Heart right ventricle (tissue), 16 donors: Measurements from ENCODE around the gene CDC42SE2. TPM values are rescaled to one million over a fixed set of nuclear protein-coding genes. Genes with fewer than 3 reads are reported as not detected.

ENCODE experiments used
- ATAC-seq, 8 donors: fragments of 200-7000 bp; cut with Tn5 transposase; one replicate each; pipeline ENCODE4 v1.9.1; 2020; ENCODE audit warnings: mild to moderate bottlenecking in 8 of 8, moderate library complexity in 8 of 8, moderate number of reproducible peaks in 1 of 8
- DNase-seq, 2 donors: peaks; one replicate each; pipeline ENCODE4 v3.0.0-alpha.2; 2020
- H3K27ac ChIP-seq, 10 donors: fragments of 200-600 bp; sonication (generic) in 2 of 10; one replicate each; pipeline versions ENCODE4 v1.5.0 to v1.8.0; 2020 to 2022; ENCODE audit warnings: mild to moderate bottlenecking in 3 of 10
- H3K27me3 ChIP-seq, 7 donors: fragments of 200-600 bp; one replicate each; pipeline ENCODE4 v1.8.0; 2021 to 2022; ENCODE audit warnings: mild to moderate bottlenecking in 2 of 7
- H3K36me3 ChIP-seq, 9 donors: fragments of 200-600 bp; sonication (generic) in 1 of 9; one replicate each; pipeline versions ENCODE4 v1.5.0 to v1.8.0; 2020 to 2022; ENCODE audit warnings: mild to moderate bottlenecking in 2 of 9
- H3K4me1 ChIP-seq, 9 donors: fragments of 200-600 bp; sonication (generic) in 1 of 9; one replicate each; pipeline versions ENCODE4 v1.5.0 to v1.8.0; 2020 to 2022; ENCODE audit warnings: mild to moderate bottlenecking in 4 of 9
- H3K4me3 ChIP-seq, 10 donors: fragments of 200-600 bp; sonication (generic) in 2 of 10; one replicate each; pipeline versions ENCODE4 v1.5.0 to v1.8.0; 2020 to 2022; ENCODE audit warnings: mild to moderate bottlenecking in 7 of 10, moderate library complexity in 2 of 10
- H3K9me3 ChIP-seq, 11 donors: fragments of 200-600 bp in 10 of 11; sonication (generic) in 2 of 11; one replicate each; pipeline versions ENCODE4 v1.5.0 to v1.8.0; 2013 to 2022; ENCODE audit warnings: mild to moderate bottlenecking in 2 of 11, control low read depth in 1 of 11, moderate library complexity in 1 of 11
- CTCF ChIP-seq, 9 donors: fragments of 200-600 bp; sonication (generic) in 2 of 9; IDR thresholded peaks; one replicate each; pipeline versions ENCODE4 v1.5.0 to v1.8.0; 2021 to 2022; ENCODE audit warnings: antibody characterized with exemption in 9 of 9, mild to moderate bottlenecking in 5 of 9, moderate library complexity in 1 of 9
- WGBS, 2 donors: extraction: QIAGEN DNeasy Blood & Tissue Kit; methylation state at CpG; one replicate each; pipeline ENCODE4 v1.1.7; 2013; ENCODE audit warnings: inconsistent platforms in 1 of 2; 5-methylcytosine and 5-hydroxymethylcytosine counted together
- intact Hi-C, 10 donors: fragments of 100-400 bp; cut with DNase I; formaldehyde crosslinking; loops; one replicate each; pipeline versions ENCODE4 v1.11.1 to v1.14.2; 2022
- polyA plus RNA-seq, 2 donors: library from polyadenylated mRNA; stranded (reverse); fragments of 200-250 nt; gene quantifications; one replicate each; pipeline ENCODE4 v1.2.3, GENCODE V29; 2013
- total RNA-seq, 10 donors: library from RNA; stranded (reverse); fragmentation: NEBNext Ultra II Directional in 3 of 10; extraction: Animal tissue kit (Norgen Biotek cat#: 25700) in 3 of 10; gene quantifications; one replicate each; pipeline versions ENCODE4 v1.2.1 to v1.2.4, GENCODE V29; 2021 to 2023
- donor health status: Arrhythmogenic right ventricular cardiomyopathy.
- donor health status: ischemic (EF 13 %, LVEDD 7.1; RV severe dilation, severe dysfunction).
- donor health status: healthy with polysubstance abuse.
- donor health status: DM: no; HTN: yes; CAD: no.
- donor health status: DM: no; HTN: no; CAD: no.
- donor health status: ischemic (EF 25% LVEDD 6.9; RV normal size, moderate dysfunction).
- donor health status: ischemic (EF 25% LVEDD 5.7; RV mildly dilated, moderate dysfunction).
- donor health status: healthy.
- donor health status: DM: yes; HTN: yes; CAD: no.
- donor health status: Ischemic cardiomyopathy.
- donor health status: ischemic (EF 35%, LVEDD 5.7; RV mildly dilated, moderate dysfunction).
- donor health status: nonischemic (EF 11% LVEDD 7.7; RV severe dilation, severe dysfunction).
- donor health status: DM: yes; HTN: yes; CAD: no.
- donor health status: PGD.
- donor health status: ischemic (EF 29% LVEDD 5.4; RV normal size, mild dysfunction).
- donor health status: nonischemic (EF 23%, LVEDD 6.1; RV moderate dilation, normal function).

Gene CDC42SE2
- total and polyA plus RNA-seq, 12 donors: 5.4 to 25.8 (median 11.1) TPM

GRCh38 chr5:131297886-131298285, 34.0 kb downstream of the CDC42SE2 start:
- 94 to 96% methylated on average over 5 of the region's 5 CpGs for WGBS, 2 donors
- Histone ChIP-seq H3K36me3 (no peaks in the 10 kb centered on the region), H3K4me3 (no peak overlapping the region), H3K9me3 (no peaks in the 10 kb centered on the region), H3K27me3 (no peaks in the 10 kb centered on the region), H3K27ac (no peak overlapping the region), H3K4me1 (peaks cover 0 to 25% (median 0%) of the 10 kb centered on the region in 9 donors)
- ATAC-seq: no peak
- DNase-seq: no peak
- intact Hi-C loops: no loop called here
- no peak for TF ChIP-seq CTCF (IDR thresholded peaks at IDR 0.05)

GRCh38 chr5:131299465-131299864, 35.6 kb downstream of the CDC42SE2 start:
- no peaks in the 10 kb centered on the region for H3K9me3 ChIP-seq
- WGBS, 2 donors: 96% methylated on average over 3 of the region's 3 CpGs

GRCh38 chr5:131302506-131302905, 38.7 kb downstream of the CDC42SE2 start:
- H3K27ac ChIP-seq: no peak overlapping the region
- no peak for TF ChIP-seq CTCF (IDR thresholded peaks at IDR 0.05)
- WGBS, 2 donors: 89 to 90% methylated on average over 6 of the region's 6 CpGs
- DNase-seq: no peak
- H3K36me3 ChIP-seq: no peaks in the 10 kb centered on the region
- H3K4me1 ChIP-seq: peaks cover 0 to 47% (median 0%) of the 10 kb centered on the region in 9 donors
- intact Hi-C loops: no loop called here
- peaks cover 0 to 14% (median 0%) of the 10 kb centered on the region in 11 donors for H3K9me3 ChIP-seq
- no peak overlapping the region for H3K4me3 ChIP-seq
- no peaks in the 10 kb centered on the region for H3K27me3 ChIP-seq
- ATAC-seq: no peak

More at GRCh38 chr5:131299465-131299864, 35.6 kb downstream of the CDC42SE2 start:
- Histone ChIP-seq H3K4me1 (peaks cover 0 to 38% (median 0%) of the 10 kb centered on the region in 9 donors), H3K4me3 (no peak overlapping the region), H3K27ac (no peak overlapping the region), H3K27me3 (no peaks in the 10 kb centered on the region), H3K36me3 (no peaks in the 10 kb centered on the region)
- DNase-seq (no peak), ATAC-seq (no peak)
- no peak for TF ChIP-seq CTCF (IDR thresholded peaks at IDR 0.05)
- intact Hi-C loops: no loop called here

DNA sequence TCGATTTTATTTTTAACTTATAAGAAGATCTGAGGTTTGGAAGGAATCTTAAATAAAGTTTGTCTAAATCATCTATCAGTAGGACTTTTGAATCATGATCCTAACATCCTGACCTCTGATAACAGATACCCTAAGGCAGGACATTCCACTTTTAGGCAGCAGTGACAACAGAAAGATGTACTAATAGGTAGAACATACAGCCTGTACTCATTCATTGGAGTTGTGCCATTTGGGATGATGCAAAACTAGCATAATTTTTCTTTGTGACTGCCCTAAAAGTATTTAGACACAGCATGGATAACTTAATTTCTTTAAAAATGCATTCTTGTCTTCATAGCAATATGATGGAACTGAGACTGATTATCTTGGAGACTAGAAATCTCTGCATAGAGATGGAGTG, 39.7 kb downstream of the CDC42SE2 start:
- H3K27me3 ChIP-seq: no peaks in the 10 kb centered on the region
- DNase-seq: no peak
- no peak for ATAC-seq
- 80 to 89% methylated on average over 1 of the region's 1 CpG for WGBS, 2 donors
- no peak overlapping the region for H3K27ac ChIP-seq
- H3K9me3 ChIP-seq: peaks cover 0 to 14% (median 0%) of the 10 kb centered on the region in 11 donors
- no peaks in the 10 kb centered on the region for H3K36me3 ChIP-seq
- H3K4me3 ChIP-seq: no peak overlapping the region
- H3K4me1 ChIP-seq: peaks cover 0 to 38% (median 0%) of the 10 kb centered on the region in 9 donors
- intact Hi-C loops: no loop called here
- no peak for TF ChIP-seq CTCF (IDR thresholded peaks at IDR 0.05)
